Measurements from ENCODE around the gene RUNDC3A. TPM values are rescaled to one million over a fixed set of nuclear protein-coding genes. Genes with fewer than 3 reads are reported as not detected.

Gene RUNDC3A
- total and polyA plus RNA-seq, 2 of the 13 experiments (the other 11 are each of a cell fraction or from before 2014, with no cell fraction given): 0.25 TPM; not detected in 1

- no peak for TF ChIP-seq ZMYM4 (CRISPR knock-in tag; IDR thresholded peaks at IDR 0.05)
- peak; percentile 62; the same call in 1 of the 2 replicates for TF ChIP-seq HNRNPL (IDR thresholded peaks at IDR 0.05; ENCODE audit: low read depth, low read length)
- TF ChIP-seq AKAP8 (CRISPR knock-in tag; IDR thresholded peaks at IDR 0.05): peak; percentile 88; the same call in 1 of the 2 replicates
- TF ChIP-seq TBX2 (CRISPR knock-in tag; IDR thresholded peaks at IDR 0.05; ENCODE audit: borderline replicate concordance): 0 out of 2 replicates have a peak, but pooled peaks have one; percentile 20
- 0 out of 2 replicates have a peak, but pooled peaks have one; percentile 7 for TF ChIP-seq SRY (CRISPR knock-in tag; IDR thresholded peaks at IDR 0.05)
- TF ChIP-seq RBM22 (optimal IDR thresholded peaks at IDR 0.05; ENCODE audit: low read length): peak; percentile 61
- TF ChIP-seq RBFOX2 (IDR thresholded peaks at IDR 0.05; ENCODE audit: low read depth, low read length): 0 out of 2 replicates have a peak, but pooled peaks have one; percentile 16
Observed at GRCh38 chr17:44318077-44318892, 9.9 kb downstream of the RUNDC3A start (continued).

GRCh38 chr17:44320066-44320465 lies 11.7 kb downstream of the RUNDC3A start:
- no peak for ATAC-seq
- ChIA-PET CTCF (ENCODE audit: low intra/inter-chr PET ratio, low total read pairs) (no interaction called here), POLR2A (no interaction called here)
- no peaks in the 10 kb centered on the region for H4K20me1 ChIP-seq (ENCODE audit: insufficient read depth, low read length)
- peaks cover 14% of the 10 kb centered on the region for H3K79me2 ChIP-seq (ENCODE audit: insufficient read depth, low read length)
- no peaks in the 10 kb centered on the region for H3K9me3 ChIP-seq (ENCODE audit: low read length)
- H2AFZ ChIP-seq (ENCODE audit: low read length): no peak overlapping the region
- H3K27me3 ChIP-seq (ENCODE audit: control insufficient read depth in 1 of 2, insufficient read depth in 2 of 2, low read length in 2 of 2): peaks cover 5 to 17% of the 10 kb centered on the region in 2 experiments
- H3K27ac ChIP-seq (ENCODE audit: extremely low read length, insufficient read depth, low read length): no peak overlapping the region
- intact Hi-C loops (cut with micrococcal nuclease; ENCODE audit: unreplicated experiment): loop anchor here (10.0 kb wide), 1 partner anchor 45 kb away; no protein-coding TSS in a partner anchor
- H3K4me2 ChIP-seq (ENCODE audit: low read depth, low read length): no peak overlapping the region
- H3K9ac ChIP-seq (ENCODE audit: insufficient read depth, low read depth, low read length): no peak overlapping the region
- FAIRE-seq: no peak
- in situ Hi-C loops (cut with HindIII; ENCODE audit: extremely low pct_ligation_motif_present, low pct_unique_long_range_greater_than_20kb): no loop called here
- 94% methylated on average over 9 of the region's 18 CpGs for WGBS (ENCODE audit: low lambda C conversion rate)
- peaks cover 50% of the 10 kb centered on the region for H3K4me1 ChIP-seq (ENCODE audit: insufficient read depth, low read length)
- H3K36me3 ChIP-seq (replicated peaks in 1 of 2; ENCODE audit: control insufficient read depth in 1 of 2, insufficient read depth in 2 of 2, low read length in 2 of 2): peaks cover 19 to 33% of the 10 kb centered on the region in 2 experiments; a peak in 4 of 5 replicates
- DNase-seq (ENCODE audit: low spot score): no peak
- no TSS peak for BruUV-seq (replicated peaks)
- no peak overlapping the region for H3K4me3 ChIP-seq (replicated peaks in 1 of 3; ENCODE audit: insufficient read depth in 1 of 3, low read depth in 2 of 3, low read length in 3 of 3)
- TF ChIP-seq TFAP4 (IDR thresholded peaks at IDR 0.05; ENCODE audit: borderline replicate concordance, low read depth) (no peak), TOE1 (CRISPR knock-in tag; IDR thresholded peaks at IDR 0.05) (no peak), ATF6 (CRISPR knock-in tag; conservative IDR thresholded peaks at IDR 0.05) (no peak), GATAD2A (CRISPR knock-in tag; IDR thresholded peaks at IDR 0.05) (no peak), THYN1 (CRISPR knock-in tag; IDR thresholded peaks at IDR 0.05; ENCODE audit: borderline replicate concordance, low read depth) (no peak), POLR2AphosphoS5 (IDR thresholded peaks at IDR 0.05; ENCODE audit: low read depth, low read length) (no peak), RBFOX2 (IDR thresholded peaks at IDR 0.05; ENCODE audit: low read depth, low read length) (peak; percentile 43; the same call in 1 of the 2 replicates), MXI1 (IDR thresholded peaks at IDR 0.05; ENCODE audit: borderline replicate concordance, low read depth, low read length) (no peak), KDM5A (IDR thresholded peaks at IDR 0.05; ENCODE audit: borderline replicate concordance, low read length) (no peak), AGO2 (optimal IDR thresholded peaks at IDR 0.05; ENCODE audit: low read depth, low read length) (peak; percentile 78), ATF3 (CRISPR knock-in tag; IDR thresholded peaks at IDR 0.05) (no peak)
